GM08714 (cell line): ENCODE results near the gene PRKACG.

Experiments used
- H3K4me3 ChIP-seq: fragments of 200-500 bp; sonication (Bioruptor generic); 2 replicates; pipeline ENCODE4 v1.5.1; 2014; ENCODE audit warnings: mild to moderate bottlenecking, low read length, inconsistent platforms
- ZNF274 ChIP-seq: IDR thresholded peaks from 2 replicates; pipeline ENCODE4 v1.6.1; 2012; ENCODE audit warnings: mild to moderate bottlenecking, low read depth, low read length

PRKACG gene

GRCh38 chr9:69035438-69036308 is 21.8 kb upstream of the PRKACG start, which contains the start of gene FXN:
TSS of gene FXN (plus strand) at chr9:69035752. CDS start at chr9:69035783, 31 bp downstream.
- peak within 1 kb of the TSS; percentile 91 for H3K4me3 ChIP-seq
- no peak for TF ChIP-seq ZNF274

DNA sequence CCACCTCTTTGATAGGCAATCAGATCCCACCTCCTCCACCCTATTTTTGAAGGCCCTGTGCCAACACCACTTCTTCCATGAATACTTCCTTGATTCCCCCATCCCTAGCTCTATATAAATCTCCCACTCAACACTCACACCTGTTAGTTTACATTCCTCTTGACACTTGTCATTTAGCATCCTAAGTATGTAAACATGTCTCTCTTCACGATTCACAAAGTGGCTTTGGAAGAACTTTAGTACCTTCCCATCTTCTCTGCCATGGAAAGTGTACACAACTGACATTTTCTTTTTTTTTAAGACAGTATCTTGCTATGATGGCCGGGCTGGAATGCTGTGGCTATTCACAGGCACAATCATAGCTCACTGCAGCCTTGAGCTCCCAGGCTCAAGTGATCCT is 20.2 kb upstream of the PRKACG start:
- TF ChIP-seq ZNF274, result no peak
- no peak overlapping the region for H3K4me3 ChIP-seq

DNA sequence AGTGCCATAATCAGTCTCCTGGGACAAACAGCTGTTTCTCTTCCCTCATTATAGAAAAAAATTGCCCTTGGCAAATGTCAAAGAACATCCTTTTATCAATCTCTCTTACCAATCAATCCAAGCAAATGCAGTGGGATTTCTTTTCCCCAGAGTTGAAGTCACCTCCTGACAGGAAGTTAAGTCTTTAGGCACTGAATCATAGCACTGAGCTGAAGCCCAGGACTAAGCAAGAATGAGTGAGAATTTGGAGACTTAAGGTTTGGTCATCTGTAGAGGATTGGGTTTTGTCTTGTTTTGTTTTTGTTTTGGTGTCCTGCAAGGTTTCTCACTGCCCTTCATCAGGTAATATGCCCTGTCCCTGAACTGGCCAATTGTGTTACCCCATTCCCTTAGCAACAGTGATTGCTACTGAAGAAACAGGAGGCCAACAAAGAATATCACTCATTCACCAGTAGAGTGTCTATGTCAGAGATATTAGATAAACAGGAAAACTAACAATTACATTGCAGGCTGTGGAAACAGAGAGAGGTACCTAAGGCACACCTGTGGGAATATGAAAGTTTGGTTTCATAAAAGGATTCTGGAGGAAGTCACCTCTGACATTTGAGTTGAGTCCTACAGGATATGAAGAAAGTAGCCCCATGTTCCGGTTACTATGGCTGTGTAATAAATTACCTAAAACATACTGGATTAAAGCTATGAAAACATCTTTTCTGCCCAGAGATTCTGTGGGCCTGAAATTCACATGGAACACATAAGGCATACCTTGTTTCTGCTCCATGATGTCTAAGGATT is 17.1 kb upstream of the PRKACG start:
- H3K4me3 ChIP-seq, result no peak overlapping the region
- TF ChIP-seq ZNF274, result no peak

DNA sequence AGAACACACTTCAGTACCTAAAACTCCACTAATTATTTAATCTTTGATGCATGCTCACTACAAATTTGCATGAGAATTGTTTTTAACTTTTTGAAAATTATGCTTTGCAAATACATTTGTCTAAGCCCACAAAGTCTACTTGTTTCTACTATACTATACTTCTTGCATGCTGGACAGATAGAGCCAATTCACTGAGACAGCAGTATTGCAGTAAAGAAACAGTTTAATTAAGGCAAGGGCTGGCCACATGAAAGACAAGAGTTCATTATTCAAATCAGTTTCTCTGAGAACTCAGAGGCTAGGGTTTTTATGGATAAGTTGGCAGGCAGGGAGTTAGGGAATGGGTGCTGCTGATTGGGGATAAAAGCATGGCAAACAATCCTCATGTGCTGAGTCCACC is 15.6 kb upstream of the PRKACG start:
- no peak for TF ChIP-seq ZNF274
- H3K4me3 ChIP-seq, result no peak overlapping the region

- no peak for TF ChIP-seq ZNF274
- H3K4me3 ChIP-seq, result no peak overlapping the region
Measured at GRCh38 chr9:69028754-69029153, 14.8 kb upstream of the PRKACG start.

GRCh38 chr9:69027355-69028097 is 13.6 kb upstream of the PRKACG start:
- no peak overlapping the region for H3K4me3 ChIP-seq
- no peak for TF ChIP-seq ZNF274

GRCh38 chr9:69023650-69024049 is 9.7 kb upstream of the PRKACG start:
- no peak for TF ChIP-seq ZNF274
- no peak overlapping the region for H3K4me3 ChIP-seq

DNA sequence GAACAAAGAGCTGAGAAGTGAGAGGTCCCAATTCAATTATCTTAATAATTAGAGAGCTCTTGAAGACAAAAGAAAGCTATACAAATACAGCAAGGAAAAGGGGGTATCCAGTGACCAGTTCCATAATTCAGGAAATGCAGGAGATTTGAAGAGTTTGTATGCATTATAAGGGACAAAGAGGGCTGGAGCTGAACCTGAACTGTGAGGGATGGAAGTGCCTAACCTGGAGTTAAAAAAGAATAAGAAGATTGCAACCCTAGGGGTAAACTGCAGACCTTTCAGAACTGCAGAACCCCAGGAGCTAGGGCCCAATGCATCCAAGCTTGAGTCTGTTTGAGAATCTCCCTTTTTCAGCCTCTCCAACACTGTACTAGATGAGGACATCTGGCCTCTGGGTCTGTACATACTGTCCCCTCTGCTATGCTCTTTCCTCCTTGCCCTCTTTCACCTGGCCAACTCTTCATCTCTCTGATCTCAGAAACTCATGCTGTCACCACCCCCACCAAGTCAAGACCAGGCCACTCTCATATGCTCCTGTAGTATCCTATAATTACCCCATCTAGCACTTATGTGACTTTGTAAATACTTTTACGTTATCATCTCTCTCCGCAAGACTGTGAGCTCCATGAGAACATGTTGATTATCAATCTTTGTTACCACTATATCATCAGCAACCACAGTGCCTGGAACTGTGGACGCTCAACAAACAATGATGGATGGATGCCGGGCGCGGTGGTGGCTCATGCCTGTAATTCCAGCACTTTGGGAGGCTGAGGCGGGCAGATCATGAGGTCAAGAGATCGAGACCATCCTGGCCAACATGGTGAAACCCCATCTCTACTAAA is 6.6 kb upstream of the PRKACG start:
- TF ChIP-seq ZNF274, result no peak
- no peak overlapping the region for H3K4me3 ChIP-seq

DNA sequence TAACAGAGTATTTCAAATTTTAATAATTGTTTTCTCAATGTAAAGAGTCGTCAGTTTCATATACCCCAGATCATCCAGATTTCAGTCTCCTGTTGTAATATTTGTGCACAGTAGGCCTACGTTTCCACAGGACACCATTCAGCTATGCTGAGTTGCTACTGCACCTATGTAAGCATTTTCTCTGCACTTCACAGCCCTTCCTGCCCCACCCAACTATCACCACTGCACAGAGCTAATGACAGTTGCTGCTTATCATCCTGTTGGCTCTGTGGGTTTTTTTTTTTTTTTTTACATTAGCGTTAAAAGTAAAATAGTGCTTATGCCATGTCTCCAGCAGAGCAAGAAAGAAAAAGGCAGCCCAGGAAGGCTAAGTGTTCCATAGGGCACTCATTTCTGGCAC is 5.9 kb upstream of the PRKACG start:
- TF ChIP-seq ZNF274, result no peak

GRCh38 chr9:69018737-69019136 is 4.8 kb upstream of the PRKACG start:
- TF ChIP-seq ZNF274, result no peak
- no peak overlapping the region for H3K4me3 ChIP-seq

More for the DNA sequence above, 5.9 kb upstream of the PRKACG start:
- H3K4me3 ChIP-seq, result no peak overlapping the region

DNA sequence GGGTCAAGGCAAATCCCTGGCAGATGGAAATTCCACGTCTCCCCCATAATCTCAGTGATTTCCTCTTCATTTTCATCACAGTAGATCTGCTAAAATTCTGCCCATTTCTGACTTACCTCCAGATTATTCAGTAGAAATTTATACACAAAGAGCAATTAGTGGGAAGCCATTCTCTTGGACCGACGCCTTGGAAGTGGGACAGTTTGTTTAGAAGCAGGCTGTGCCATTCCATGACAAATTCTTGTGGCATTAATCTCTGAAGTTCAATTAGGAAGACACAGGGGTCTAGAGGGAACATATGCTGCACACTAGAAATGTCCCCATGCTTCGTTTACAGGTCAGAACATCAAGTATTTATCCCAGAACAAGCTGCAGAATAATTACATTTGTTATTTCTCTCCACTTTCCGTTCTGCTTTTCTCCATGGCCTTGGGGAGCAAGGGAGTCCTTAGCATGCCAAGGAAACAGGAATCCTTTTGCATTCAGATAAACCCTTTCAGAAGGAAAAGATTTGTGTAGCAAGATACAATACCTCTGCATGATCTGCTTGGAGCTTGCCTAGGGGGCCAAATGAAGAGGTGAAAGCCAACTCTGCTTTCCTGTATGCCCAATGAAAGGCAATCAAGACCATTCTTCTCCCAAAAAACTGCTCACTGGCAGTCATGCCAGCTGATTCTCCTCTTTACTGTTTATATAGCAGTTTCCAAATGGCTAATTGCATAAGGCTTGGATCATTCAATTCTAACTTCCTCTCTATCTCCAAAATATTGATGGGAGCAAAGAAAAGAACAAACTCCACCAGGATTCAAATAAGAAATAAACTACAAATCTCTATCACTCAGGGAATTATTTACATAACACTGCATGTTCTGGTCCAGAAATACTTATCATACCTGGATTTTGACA is 2.5 kb upstream of the PRKACG start:
- TF ChIP-seq ZNF274, result no peak
- H3K4me3 ChIP-seq, result no peak overlapping the region

DNA sequence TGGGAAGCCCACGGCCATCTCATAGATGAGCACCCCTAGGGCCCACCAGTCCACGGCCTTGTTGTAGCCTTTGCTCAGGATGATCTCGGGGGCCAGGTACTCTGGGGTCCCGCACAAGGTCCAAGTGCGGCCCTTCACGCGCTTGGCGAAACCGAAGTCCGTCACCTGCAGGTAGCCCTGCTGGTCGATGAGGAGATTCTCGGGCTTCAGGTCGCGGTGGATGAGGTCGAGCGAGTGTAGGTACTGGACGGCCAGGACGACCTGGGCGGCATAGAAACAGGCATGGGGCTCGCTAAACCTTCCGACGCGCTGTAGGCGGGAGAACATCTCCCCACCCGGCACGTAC is 558 bp downstream of the PRKACG start:
- TF ChIP-seq ZNF274, result no peak
- H3K4me3 ChIP-seq, result no peak overlapping the region
